B cell (primary cell): ENCODE measurements around the gene EML5. TPM values are rescaled to one million over a fixed set of nuclear protein-coding genes. Genes with fewer than 3 reads are reported as not detected.

Source experiments
- ATAC-seq: fragments of 200-7000 bp; cut with Tn5 transposase; one replicate; pipeline ENCODE4 v1.10.0; 2021; ENCODE audit warnings: low read depth, mild to moderate bottlenecking, moderate number of reproducible peaks, moderate library complexity
- CTCF ChIA-PET: fragments of 350-600 bp; sonication (Branson Sonifier 250); formaldehyde crosslinking; loops from one replicate; lab custom pipeline; 2021; ENCODE audit warnings: antibody characterized with exemption, inconsistent platforms; lab: Charles Lee
- POLR2A ChIA-PET: fragments of 350-600 bp; sonication (Branson Sonifier 250); formaldehyde crosslinking; loops from one replicate; lab custom pipeline; 2021; ENCODE audit warnings: antibody characterized with exemption; lab: Charles Lee
- DNase-seq: peaks from one replicate; pipeline ENCODE4 v3.0.0; 2013
- H2AFZ ChIP-seq: 2 replicates; pipeline ENCODE4 v1.6.1; 2012; ENCODE audit warnings: mild to moderate bottlenecking, low read depth, low read length; ENCODE audit not compliant: insufficient read depth, poor library complexity, severe bottlenecking
- H3K27ac ChIP-seq, 2 donors: 1 replicate in 1 of 2; 2 replicates in 1 of 2; pipeline ENCODE4 v1.5.1; 2012 to 2013; ENCODE audit warnings: low read length in 2 of 2, mild to moderate bottlenecking in 2 of 2, moderate library complexity in 1 of 2
- H3K27me3 ChIP-seq, 4 experiments: fragments of 200-600 bp in 1 of 4; sonication (generic) in 1 of 4; replicated peaks in 1 of 4; 1 replicate in 2 of 4; 2 replicates in 2 of 4; pipeline versions ENCODE4 v1.6.1 to v1.7.0; 2013 to 2016; ENCODE audit warnings: low read length in 3 of 4, mild to moderate bottlenecking in 2 of 4, mixed read lengths in 1 of 4, moderate library complexity in 1 of 4; ENCODE audit not compliant: insufficient read depth in 4 of 4, control insufficient read depth in 3 of 4; ENCODE audit errors: control extremely low read depth in 1 of 4
- H3K36me3 ChIP-seq, 2 experiments: replicated peaks in 1 of 2; 1 replicate in 1 of 2; 2 replicates in 1 of 2; pipeline versions ENCODE4 v1.6.1 to v1.7.1; 2013; ENCODE audit warnings: low read length in 1 of 2; ENCODE audit not compliant: insufficient read depth in 2 of 2, control insufficient read depth in 1 of 2; ENCODE audit errors: control extremely low read depth in 1 of 2, extremely low read depth in 1 of 2
- H3K4me1 ChIP-seq, 2 donors: fragments of 200-600 bp in 1 of 2; sonication (generic) in 1 of 2; 1 replicate in 1 of 2; 2 replicates in 1 of 2; pipeline versions ENCODE4 v1.5.1 to v1.6.1; 2013 to 2017; ENCODE audit warnings: low read length in 2 of 2; ENCODE audit not compliant: control insufficient read depth in 2 of 2, insufficient read depth in 2 of 2
- H3K4me2 ChIP-seq: replicated peaks from 2 replicates; pipeline ENCODE3; 2012; ENCODE audit warnings: mild to moderate bottlenecking, low read depth, low read length; ENCODE audit not compliant: poor library complexity, severe bottlenecking
- H3K4me3 ChIP-seq, 5 experiments: fragments of 200-600 bp in 1 of 5; sonication (generic) in 1 of 5; 1 replicate in 3 of 5; 2 replicates in 2 of 5; pipeline versions ENCODE4 v1.5.1 to v1.7.0; 2011 to 2016; ENCODE audit warnings: low read length in 4 of 5, mild to moderate bottlenecking in 4 of 5, low read depth in 2 of 5, control low read depth in 1 of 5, moderate library complexity in 1 of 5; ENCODE audit not compliant: insufficient read depth in 1 of 5; ENCODE audit errors: control extremely low read depth in 1 of 5, extremely low read depth in 1 of 5
- H3K79me2 ChIP-seq: fragments of 200-600 bp; sonication (generic); one replicate; pipeline ENCODE4 v1.6.0; 2016; ENCODE audit warnings: low read length; ENCODE audit not compliant: control insufficient read depth, insufficient read depth
- H3K9ac ChIP-seq: fragments of 200-600 bp; sonication (generic); 2 replicates; pipeline ENCODE4 v1.6.1; 2017; ENCODE audit warnings: mild to moderate bottlenecking, low read length, moderate library complexity
- H3K9me3 ChIP-seq, 3 donors: one replicate each; pipeline versions ENCODE4 v1.6.1 to v1.7.1; 2013; ENCODE audit warnings: low read length in 2 of 3; ENCODE audit not compliant: control insufficient read depth in 2 of 3, insufficient read depth in 1 of 3; ENCODE audit errors: control extremely low read depth in 1 of 3
- H4K20me1 ChIP-seq: 2 replicates; pipeline ENCODE4 v1.6.0; 2012; ENCODE audit warnings: mild to moderate bottlenecking, low read length; ENCODE audit not compliant: insufficient read depth, control insufficient read depth, poor library complexity, severe bottlenecking
- H3K27ac Mint-ChIP-seq: one replicate; pipeline ENCODE4 v1.8.0; 2021; ENCODE audit warnings: mixed read lengths
- H3K27me3 Mint-ChIP-seq: one replicate; pipeline ENCODE4 v1.8.0; 2021; ENCODE audit warnings: mixed read lengths
- H3K4me1 Mint-ChIP-seq: one replicate; pipeline ENCODE4 v1.8.0; 2021; ENCODE audit warnings: mixed read lengths
- H3K4me3 Mint-ChIP-seq: one replicate; pipeline ENCODE4 v1.8.0; 2021; ENCODE audit warnings: mixed read lengths
- H3K9me3 Mint-ChIP-seq: one replicate; pipeline ENCODE4 v1.8.0; 2022; ENCODE audit warnings: mixed read lengths; ENCODE audit not compliant: insufficient read depth
- CTCF ChIP-seq: fragments of 200-600 bp; IDR thresholded peaks from one replicate; pipeline ENCODE4 v1.8.0; 2022; ENCODE audit warnings: antibody characterized with exemption, mild to moderate bottlenecking
- EZH2 ChIP-seq: IDR thresholded peaks from 2 replicates; pipeline ENCODE4 v1.6.1; 2012; ENCODE audit warnings: borderline replicate concordance, low read depth, mild to moderate bottlenecking, moderate library complexity, low read length; ENCODE audit not compliant: insufficient read depth, poor library complexity, severe bottlenecking
- WGBS: methylation state at CpG from one replicate; pipeline ENCODE4 v1.1.5; 2013; ENCODE audit warnings: missing lambda C conversion rate; ENCODE audit not compliant: insufficient coverage; 5-methylcytosine and 5-hydroxymethylcytosine counted together
- intact Hi-C: fragments of 100-400 bp; cut with micrococcal nuclease; formaldehyde crosslinking; loops from one replicate; pipeline ENCODE4 v1.10.0; 2022
- polyA plus RNA-seq: library from polyadenylated mRNA; depleted of rRNA; stranded (reverse); fragments of >200 nt; gene quantifications from 2 replicates; pipeline ENCODE4 v1.2.3, GENCODE V29; 2012
- total RNA-seq, 2 donors: library from RNA; stranded (reverse); fragments of 120-200 nt in 1 of 2; gene quantifications; 1 replicate in 1 of 2; 2 replicates in 1 of 2; pipeline versions ENCODE4 v1.2.3 to v1.2.4, GENCODE V29; 2013 to 2022

Gene EML5
- total and polyA plus RNA-seq, 2 donors (not counting 1 experiment from before 2014, with no cell fraction given), result 1.7 to 6.9 TPM

GRCh38 chr14:88824314-88825077 lies 31.7 kb upstream of the EML5 start, which contains the start of gene TTC8:
Gene TTC8, plus strand, starts transcription at chr14:88824651. Its CDS starts 57 bp downstream, at chr14:88824708.
- Histone ChIP-seq H3K36me3 (no peaks in the 10 kb centered on the region), H2AFZ (peak within 1 kb of the TSS; percentile 99), H3K79me2 (no peaks in the 10 kb centered on the region), H3K4me3 (peak within 1 kb of the TSS; percentile 65 to 88 (median 81)), H4K20me1 (no peaks in the 10 kb centered on the region), H3K4me2 (peak within 1 kb of the TSS; percentile 98), H3K27me3 (no peaks in the 10 kb centered on the region), H3K9ac (peak within 1 kb of the TSS; percentile 89), H3K9me3 (no peaks in the 10 kb centered on the region), H3K27ac (peak within 1 kb of the TSS; percentile 82 to 98), H3K4me1 (peaks cover 11 to 12% of the 10 kb centered on the region in 2 donors)
- no peaks in the 10 kb centered on the region for H3K9me3 Mint-ChIP-seq
- DNase-seq (peak; percentile 95), ATAC-seq (peak; percentile 98)
- POLR2A ChIA-PET, result interaction anchor here (0.5 to 1.3 kb wide), 4 partner anchors 31 to 239 kb away, joined by 3 to 4 read pairs (median 4); partner anchors contain the start of gene EML5
- 1% methylated on average over 45 of the region's 50 CpGs for WGBS
- TF ChIP-seq CTCF, result no peak
- TF ChIP-seq EZH2, result no peak
- peak within 1 kb of the TSS; percentile 93 for H3K4me3 Mint-ChIP-seq
- H3K27ac Mint-ChIP-seq, result peak within 1 kb of the TSS; percentile 99
- CTCF ChIA-PET, result interaction anchor here (1.1 to 2.4 kb wide), 3 partner anchors 32 to 635 kb away, joined by 3 to 9 read pairs (median 4); partner anchors contain the start of gene EML5
- intact Hi-C loops, result loop anchor here (1.0 to 2.0 kb wide), 3 partner anchors 32 to 832 kb away; partner anchors contain the start of genes EML5, GALC and ZC3H14
- H3K4me1 Mint-ChIP-seq, result peaks cover 15% of the 10 kb centered on the region
- peaks cover 19% of the 10 kb centered on the region for H3K27me3 Mint-ChIP-seq
